ENCODE data around the gene OR4E1. TPM values are rescaled to one million over a fixed set of nuclear protein-coding genes. Genes with fewer than 3 reads are reported as not detected.

Gene OR4E1
- total and polyA plus RNA-seq, 4 donors, result not detected

- Histone ChIP-seq H3K36me3 (ENCODE audit: control insufficient read depth in 4 of 4, insufficient read depth in 4 of 4, low read length in 4 of 4) (no peaks in the 10 kb centered on the region), H3K27ac (ENCODE audit: low read depth in 1 of 2, low read length in 1 of 2) (no peak overlapping the region), H3K4me1 (ENCODE audit: control insufficient read depth in 5 of 5, insufficient read depth in 5 of 5, low read length in 5 of 5) (no peaks in the 10 kb centered on the region), H3K9me3 (ENCODE audit: control insufficient read depth in 4 of 4, insufficient read depth in 3 of 4, low read length in 3 of 4) (peaks cover 0 to 7% (median 0%) of the 10 kb centered on the region in 4 donors), H3K9ac (ENCODE audit: insufficient read depth in 1 of 2, low read length in 2 of 2) (no peak overlapping the region), H3K4me3 (no peak overlapping the region), H3K27me3 (ENCODE audit: control insufficient read depth in 3 of 3, insufficient read depth in 3 of 3, low read length in 2 of 3) (no peaks in the 10 kb centered on the region)
- ATAC-seq (ENCODE audit: insufficient read depth, low FRiP score) (no peak), DNase-seq (no peak)
- no peak for TF ChIP-seq CTCF (IDR thresholded peaks at IDR 0.05; ENCODE audit: control extremely low read depth, extremely low read depth)
Measured at GRCh38 chr14:21669284-21669683, 4.3 kb downstream of the OR4E1 start.

GRCh38 chr14:21668377-21668776, 5.2 kb downstream of the OR4E1 start:
- Histone ChIP-seq H3K4me3 (no peak overlapping the region), H3K27ac (ENCODE audit: low read depth in 1 of 2, low read length in 1 of 2) (no peak overlapping the region), H3K9me3 (ENCODE audit: control insufficient read depth in 4 of 4, insufficient read depth in 3 of 4, low read length in 3 of 4) (peaks cover 0 to 7% (median 0%) of the 10 kb centered on the region in 4 donors), H3K27me3 (ENCODE audit: control insufficient read depth in 3 of 3, insufficient read depth in 3 of 3, low read length in 2 of 3) (no peaks in the 10 kb centered on the region), H3K9ac (ENCODE audit: insufficient read depth in 1 of 2, low read length in 2 of 2) (no peak overlapping the region), H3K36me3 (ENCODE audit: control insufficient read depth in 4 of 4, insufficient read depth in 4 of 4, low read length in 4 of 4) (no peaks in the 10 kb centered on the region), H3K4me1 (ENCODE audit: control insufficient read depth in 5 of 5, insufficient read depth in 5 of 5, low read length in 5 of 5) (no peaks in the 10 kb centered on the region)
- TF ChIP-seq CTCF (IDR thresholded peaks at IDR 0.05; ENCODE audit: control extremely low read depth, extremely low read depth), result no peak
- DNase-seq (no peak), ATAC-seq (ENCODE audit: insufficient read depth, low FRiP score) (no peak)
- 66 to 84% methylated on average over 3 of the region's 3 CpGs for WGBS, 2 donors

GRCh38 chr14:21656980-21657379, 16.6 kb downstream of the OR4E1 start:
- 31 to 48% methylated on average over 1 of the region's 1 CpG for WGBS, 2 donors

More at GRCh38 chr14:21656980-21657379, 16.6 kb downstream of the OR4E1 start:
- Histone ChIP-seq H3K4me3 (no peak overlapping the region), H3K4me1 (ENCODE audit: control insufficient read depth in 5 of 5, insufficient read depth in 5 of 5, low read length in 5 of 5) (peaks cover 0 to 5% (median 0%) of the 10 kb centered on the region in 5 donors), H3K27ac (ENCODE audit: low read depth in 1 of 2, low read length in 1 of 2) (no peak overlapping the region), H3K9ac (ENCODE audit: insufficient read depth in 1 of 2, low read length in 2 of 2) (no peak overlapping the region), H3K36me3 (ENCODE audit: control insufficient read depth in 4 of 4, insufficient read depth in 4 of 4, low read length in 4 of 4) (no peaks in the 10 kb centered on the region), H3K27me3 (ENCODE audit: control insufficient read depth in 3 of 3, insufficient read depth in 3 of 3, low read length in 2 of 3) (peaks cover 0 to 2% (median 0%) of the 10 kb centered on the region in 3 donors), H3K9me3 (ENCODE audit: control insufficient read depth in 4 of 4, insufficient read depth in 3 of 4, low read length in 3 of 4) (peaks cover 0 to 6% (median 0%) of the 10 kb centered on the region in 4 donors)
- ATAC-seq (ENCODE audit: insufficient read depth, low FRiP score), result no peak
- no peak for DNase-seq
- TF ChIP-seq CTCF (IDR thresholded peaks at IDR 0.05; ENCODE audit: control extremely low read depth, extremely low read depth), result no peak
